ENCODE data around the gene NHS.
"Not testable (repeated sequence)": the region's sequence is repeated elsewhere in the genome, so short reads cannot be mapped to it uniquely, and the experiment has no call there.

The NHS gene

GRCh38 chrX:17547658-17548057 lies 172.7 kb downstream of the NHS start:
- no peak for DNase-seq (ENCODE audit: low spot score)

- no peak for DNase-seq (ENCODE audit: low spot score)
These were observed 174.2 kb downstream of the NHS start for GRCh38 chrX:17549107-17549651.

GRCh38 chrX:17550011-17550410 lies 175.0 kb downstream of the NHS start:
- DNase-seq (ENCODE audit: low spot score): no peak

GRCh38 chrX:17552044-17552650 lies 177.1 kb downstream of the NHS start:
- DNase-seq (ENCODE audit: low spot score): no peak

- DNase-seq (ENCODE audit: low spot score): no peak
These were observed 178.5 kb downstream of the NHS start for GRCh38 chrX:17553469-17553868.

- no peak for DNase-seq (ENCODE audit: low spot score)
These were observed 179.0 kb downstream of the NHS start for GRCh38 chrX:17553961-17554482.

GRCh38 chrX:17554914-17555313 lies 179.9 kb downstream of the NHS start:
- DNase-seq (ENCODE audit: low spot score): no peak

GRCh38 chrX:17555846-17556245 lies 180.8 kb downstream of the NHS start:
- DNase-seq (ENCODE audit: low spot score): no peak

- no peak for DNase-seq (ENCODE audit: low spot score)
These were observed 184.9 kb downstream of the NHS start for GRCh38 chrX:17559728-17560379.

GRCh38 chrX:17560385-17560784 lies 185.4 kb downstream of the NHS start:
- no peak for DNase-seq (ENCODE audit: low spot score)

- DNase-seq (ENCODE audit: low spot score): no peak
These were observed 188.1 kb downstream of the NHS start for GRCh38 chrX:17563076-17563475.

GRCh38 chrX:17563515-17563914 lies 188.5 kb downstream of the NHS start:
- no peak for DNase-seq (ENCODE audit: low spot score)

- no peak for DNase-seq (ENCODE audit: low spot score)
These were observed 189.8 kb downstream of the NHS start for GRCh38 chrX:17564689-17565409.

- DNase-seq (ENCODE audit: low spot score): no peak
These were observed 191.7 kb downstream of the NHS start for GRCh38 chrX:17566740-17567139.

GRCh38 chrX:17567187-17567586 lies 192.2 kb downstream of the NHS start:
- no peak for DNase-seq (ENCODE audit: low spot score)

GRCh38 chrX:17567821-17568220 lies 192.8 kb downstream of the NHS start:
- no peak for DNase-seq (ENCODE audit: low spot score)

- not testable (repeated sequence) for DNase-seq (ENCODE audit: low spot score)
These were observed 193.8 kb downstream of the NHS start for GRCh38 chrX:17568804-17569203.

GRCh38 chrX:17579026-17579425 lies 204.0 kb downstream of the NHS start:
- no peak for DNase-seq (ENCODE audit: low spot score)

- no peak for DNase-seq (ENCODE audit: low spot score)
These were observed 205.6 kb downstream of the NHS start for GRCh38 chrX:17580539-17581152.

- no peak for DNase-seq (ENCODE audit: low spot score)
These were observed 206.6 kb downstream of the NHS start for GRCh38 chrX:17581641-17582040.

- no peak for DNase-seq (ENCODE audit: low spot score)
These were observed 209.3 kb downstream of the NHS start for GRCh38 chrX:17584248-17584681.

GRCh38 chrX:17585006-17585405 lies 210.0 kb downstream of the NHS start:
- no peak for DNase-seq (ENCODE audit: low spot score)

Measured in SK-N-DZ (cell line).